Heart left ventricle (tissue), 13 donors: ENCODE results near the gene AAK1.

Experiments used
- POLR2A ChIP-seq, 2 donors: fragments of 450-650 bp; IDR thresholded peaks; one replicate each; pipeline ENCODE4 v1.6.1; 2017; ENCODE audit warnings: antibody characterized with exemption in 2 of 2, mild to moderate bottlenecking in 2 of 2, moderate library complexity in 2 of 2
- TF ChIP-seq, protein P1 (sequence below), 12 donors: fragments of 200-600 bp; sonication (generic) in 4 of 12; IDR thresholded peaks; one replicate each; pipeline versions ENCODE4 v1.5.0 to v1.8.0; 2018 to 2022; ENCODE audit warnings: antibody characterized with exemption in 12 of 12, mild to moderate bottlenecking in 5 of 12
- donor health status: ischemic (EF 13 %, LVEDD 7.1; RV severe dilation, severe dysfunction).
- donor health status: DM: no; HTN: yes; CAD: no.
- donor health status: DM: no; HTN: no; CAD: no.
- donor health status: ischemic (EF 25% LVEDD 6.9; RV normal size, moderate dysfunction).
- donor health status: ischemic (EF 25% LVEDD 5.7; RV mildly dilated, moderate dysfunction).
- donor health status: ischemic (EF 35%, LVEDD 5.7; RV mildly dilated, moderate dysfunction).
- donor health status: nonischemic (EF 11% LVEDD 7.7; RV severe dilation, severe dysfunction).
- donor health status: DM: yes; HTN: yes; CAD: no.
- donor health status: PGD.
- donor health status: ischemic (EF 29% LVEDD 5.4; RV normal size, mild dysfunction).
- donor health status: nonischemic (EF 23%, LVEDD 6.1; RV moderate dilation, normal function).

DNA sequence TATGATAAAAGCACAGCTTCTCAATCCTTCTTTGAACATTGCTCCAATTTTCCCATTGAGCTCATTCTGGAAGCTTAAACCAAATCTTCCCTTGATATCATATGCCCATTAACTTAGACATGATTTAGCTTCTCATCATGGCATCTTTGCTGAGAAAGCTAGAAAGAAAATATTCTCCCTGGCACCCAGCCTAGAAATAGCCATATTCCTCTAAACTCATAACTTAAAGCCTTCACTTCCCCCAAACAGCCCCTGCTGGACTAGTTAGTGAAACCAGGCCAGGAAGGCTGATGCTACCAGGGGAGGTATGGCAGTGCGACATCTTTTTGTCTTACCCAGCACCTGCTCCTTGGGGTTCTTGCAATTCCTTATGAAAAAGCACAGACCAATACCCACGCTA is 4.3 kb downstream of the AAK1 start:
- no peak for TF ChIP-seq POLR2A (IDR thresholded peaks at IDR 0.05)
- TF ChIP-seq, protein P1, sequence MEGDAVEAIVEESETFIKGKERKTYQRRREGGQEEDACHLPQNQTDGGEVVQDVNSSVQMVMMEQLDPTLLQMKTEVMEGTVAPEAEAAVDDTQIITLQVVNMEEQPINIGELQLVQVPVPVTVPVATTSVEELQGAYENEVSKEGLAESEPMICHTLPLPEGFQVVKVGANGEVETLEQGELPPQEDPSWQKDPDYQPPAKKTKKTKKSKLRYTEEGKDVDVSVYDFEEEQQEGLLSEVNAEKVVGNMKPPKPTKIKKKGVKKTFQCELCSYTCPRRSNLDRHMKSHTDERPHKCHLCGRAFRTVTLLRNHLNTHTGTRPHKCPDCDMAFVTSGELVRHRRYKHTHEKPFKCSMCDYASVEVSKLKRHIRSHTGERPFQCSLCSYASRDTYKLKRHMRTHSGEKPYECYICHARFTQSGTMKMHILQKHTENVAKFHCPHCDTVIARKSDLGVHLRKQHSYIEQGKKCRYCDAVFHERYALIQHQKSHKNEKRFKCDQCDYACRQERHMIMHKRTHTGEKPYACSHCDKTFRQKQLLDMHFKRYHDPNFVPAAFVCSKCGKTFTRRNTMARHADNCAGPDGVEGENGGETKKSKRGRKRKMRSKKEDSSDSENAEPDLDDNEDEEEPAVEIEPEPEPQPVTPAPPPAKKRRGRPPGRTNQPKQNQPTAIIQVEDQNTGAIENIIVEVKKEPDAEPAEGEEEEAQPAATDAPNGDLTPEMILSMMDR (IDR thresholded peaks at IDR 0.05), result no peak
